Bronchial epithelial cell (primary cell): ENCODE results near the gene HDAC4. TPM values are rescaled to one million over a fixed set of nuclear protein-coding genes. Genes with fewer than 3 reads are reported as not detected.

ENCODE experiments used
- DNase-seq: peaks from one replicate; pipeline ENCODE4 v3.0.0-alpha.2; 2010; ENCODE audit warnings: low read depth
- FAIRE-seq: peaks from 2 replicates; lab custom pipeline; 2011; peaks lifted over from hg19 to GRCh38; lab: Jason Lieb, UNC
- H3K27me3 ChIP-seq: 2 replicates; pipeline ENCODE4 v1.5.1; 2011; ENCODE audit warnings: low read length; ENCODE audit not compliant: control insufficient read depth, insufficient read depth
- H3K36me3 ChIP-seq: 2 replicates; pipeline ENCODE4 v1.5.1; 2011; ENCODE audit warnings: low read length; ENCODE audit not compliant: control insufficient read depth, insufficient read depth
- H3K4me3 ChIP-seq: 2 replicates; pipeline ENCODE4 v1.5.1; 2011; ENCODE audit warnings: mild to moderate bottlenecking, low read depth, low read length, control low read depth
- CTCF ChIP-seq: IDR thresholded peaks from 2 replicates; pipeline ENCODE4 v1.5.1; 2011; ENCODE audit warnings: mild to moderate bottlenecking, moderate library complexity, low read length, control low read depth, inconsistent platforms; ENCODE audit not compliant: insufficient read depth, severe bottlenecking
- total RNA-seq: library from RNA; depleted of rRNA; stranded (reverse); fragments of >200 nt; gene quantifications from 2 replicates; pipeline ENCODE4 v1.2.1, GENCODE V29; 2014

HDAC4 gene
- total RNA-seq, 1 donor from 2014 or later: 5.3 TPM

DNA sequence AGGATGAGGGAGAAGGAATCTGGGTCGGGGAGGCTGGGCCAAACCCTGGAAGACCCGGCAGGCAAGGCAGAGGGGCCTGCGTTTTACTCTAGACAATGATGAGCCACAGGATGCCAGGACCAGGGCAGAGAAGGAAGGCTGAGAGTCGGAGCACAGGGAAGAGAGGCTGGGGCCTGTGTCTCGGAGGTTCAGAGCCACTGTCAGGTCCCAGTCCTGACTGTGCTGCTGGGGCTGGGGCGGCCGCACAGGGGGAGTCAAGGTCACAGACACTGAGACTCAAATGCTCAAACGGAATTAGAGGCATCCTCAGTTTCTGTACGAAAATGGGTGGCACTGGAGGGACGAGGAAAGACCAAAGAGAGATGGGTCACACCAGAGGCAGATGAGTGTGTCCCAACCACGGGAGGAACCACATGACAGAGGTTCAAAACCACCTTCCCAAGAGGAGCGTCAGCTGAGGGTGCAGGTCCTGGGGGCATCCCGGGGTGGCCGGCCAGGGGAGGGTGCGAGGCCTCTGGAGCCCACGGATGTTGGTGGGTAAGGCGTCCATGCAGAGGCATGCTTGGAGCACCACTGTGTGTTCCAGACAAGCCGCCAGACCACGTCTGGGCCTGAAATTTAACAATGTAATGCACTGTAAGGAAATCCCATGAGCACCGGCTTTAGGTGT, 14.7 kb downstream of the HDAC4 start:
- DNase-seq (no peak), FAIRE-seq (no peak)
- Histone ChIP-seq H3K36me3 (no peaks in the 10 kb centered on the region), H3K4me3 (no peak overlapping the region), H3K27me3 (no peaks in the 10 kb centered on the region)
- no peak for TF ChIP-seq CTCF

DNA sequence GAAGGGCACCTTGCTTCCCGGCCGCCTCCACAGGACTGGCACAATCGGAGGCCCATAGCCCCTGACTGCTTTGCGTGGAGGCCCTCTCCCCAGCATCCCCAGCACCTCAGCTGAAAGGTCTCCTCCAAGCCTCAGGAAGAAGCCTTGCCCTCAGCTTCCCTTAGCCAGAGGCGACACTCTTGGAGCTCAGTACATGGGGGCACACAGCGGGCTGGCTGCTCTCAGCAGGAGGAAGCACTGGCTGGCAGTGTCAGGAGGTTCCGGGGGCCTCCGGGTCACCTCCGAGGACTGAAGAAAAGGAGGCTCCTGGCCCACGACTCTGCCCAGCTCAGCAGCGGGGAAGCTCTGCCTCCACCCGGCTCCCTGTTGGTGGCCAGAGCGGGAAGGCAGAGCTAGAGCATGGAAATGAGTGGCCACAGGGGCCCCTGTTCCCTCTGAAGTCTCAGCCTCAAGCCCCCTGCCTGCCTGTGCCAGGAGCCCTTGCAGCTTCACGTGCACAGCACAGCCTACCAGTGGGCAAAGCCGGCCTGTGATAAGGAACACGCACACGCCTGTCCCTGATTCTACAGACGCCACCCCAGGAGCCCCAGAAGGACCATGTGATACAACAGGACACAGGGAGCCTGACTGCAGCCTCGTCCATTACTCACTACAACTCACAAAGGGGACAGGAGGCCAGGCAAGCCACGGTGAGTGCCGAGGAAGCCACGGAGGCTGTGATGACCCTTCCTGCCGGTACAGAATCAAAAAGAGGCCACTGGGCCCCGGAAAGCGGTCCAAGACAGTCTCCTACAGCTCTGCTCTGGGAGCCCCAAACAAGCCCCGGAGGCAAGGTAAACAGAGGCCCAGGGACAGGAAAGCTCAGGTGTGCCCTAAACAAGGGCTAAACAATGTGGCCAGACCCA, 15.5 kb downstream of the HDAC4 start:
- H3K4me3 ChIP-seq: no peak overlapping the region
- H3K27me3 ChIP-seq: no peaks in the 10 kb centered on the region
- DNase-seq (no peak), FAIRE-seq (no peak)
- TF ChIP-seq CTCF: no peak
- H3K36me3 ChIP-seq: no peaks in the 10 kb centered on the region

DNA sequence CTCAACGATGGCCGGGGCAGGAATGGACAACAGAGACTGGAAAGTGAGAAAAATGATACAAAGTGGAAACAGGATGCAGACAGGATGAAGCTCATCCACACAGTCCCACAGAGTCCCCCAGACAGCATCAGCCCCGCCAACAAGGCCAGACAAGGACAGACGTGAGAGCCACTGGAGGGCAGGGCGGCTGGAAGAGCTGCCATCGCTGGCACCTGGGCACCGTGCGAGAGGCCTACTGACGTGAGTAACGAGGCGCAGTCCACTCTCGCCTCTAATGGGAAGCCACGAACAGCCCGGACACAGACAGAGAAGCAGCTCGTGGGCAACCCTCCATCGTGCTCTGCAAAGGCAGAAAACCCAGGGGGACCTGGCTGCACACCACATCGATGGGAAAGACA, 17.1 kb downstream of the HDAC4 start:
- TF ChIP-seq CTCF: no peak
- no peaks in the 10 kb centered on the region for H3K27me3 ChIP-seq
- no peak for DNase-seq
- no peak overlapping the region for H3K4me3 ChIP-seq
- FAIRE-seq: no peak
- H3K36me3 ChIP-seq: no peaks in the 10 kb centered on the region

DNA sequence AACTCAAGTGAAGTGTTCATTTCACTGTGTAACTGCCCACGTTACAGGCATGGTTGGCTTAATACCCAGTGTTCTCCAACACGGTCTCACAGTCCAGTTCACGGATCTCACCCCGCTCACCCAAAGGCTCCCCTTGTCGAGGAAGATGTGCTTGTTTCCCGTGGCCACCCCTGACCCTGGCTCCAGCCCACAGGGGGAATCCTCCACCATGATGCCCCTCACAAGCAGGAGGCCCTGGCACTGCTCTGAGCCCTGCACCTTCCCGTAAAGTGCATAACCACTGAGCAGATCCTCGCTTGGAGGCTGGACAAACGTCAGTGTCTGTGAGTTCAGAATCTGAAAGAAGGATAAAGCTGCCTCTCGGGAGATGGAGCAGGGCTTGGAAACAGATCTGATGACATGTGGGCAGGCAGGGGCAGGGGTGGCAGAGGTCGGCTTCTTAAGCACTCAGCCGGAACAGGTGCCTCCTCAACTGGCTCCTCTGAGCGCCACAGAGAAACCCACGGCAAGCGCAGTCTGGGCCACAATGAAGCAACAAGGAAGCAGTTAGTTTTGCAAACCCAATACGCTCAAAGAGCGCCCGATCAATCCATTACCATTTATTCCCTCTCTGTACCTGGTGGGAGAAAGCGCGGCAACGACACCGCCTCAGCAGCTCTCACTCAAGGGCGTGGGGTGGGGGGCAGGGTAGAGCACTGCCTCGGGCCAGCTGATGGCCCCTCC, 17.6 kb downstream of the HDAC4 start:
- DNase-seq (no peak), FAIRE-seq (no peak)
- no peaks in the 10 kb centered on the region for H3K27me3 ChIP-seq
- H3K4me3 ChIP-seq: no peak overlapping the region
- H3K36me3 ChIP-seq: no peaks in the 10 kb centered on the region
- no peak for TF ChIP-seq CTCF

DNA sequence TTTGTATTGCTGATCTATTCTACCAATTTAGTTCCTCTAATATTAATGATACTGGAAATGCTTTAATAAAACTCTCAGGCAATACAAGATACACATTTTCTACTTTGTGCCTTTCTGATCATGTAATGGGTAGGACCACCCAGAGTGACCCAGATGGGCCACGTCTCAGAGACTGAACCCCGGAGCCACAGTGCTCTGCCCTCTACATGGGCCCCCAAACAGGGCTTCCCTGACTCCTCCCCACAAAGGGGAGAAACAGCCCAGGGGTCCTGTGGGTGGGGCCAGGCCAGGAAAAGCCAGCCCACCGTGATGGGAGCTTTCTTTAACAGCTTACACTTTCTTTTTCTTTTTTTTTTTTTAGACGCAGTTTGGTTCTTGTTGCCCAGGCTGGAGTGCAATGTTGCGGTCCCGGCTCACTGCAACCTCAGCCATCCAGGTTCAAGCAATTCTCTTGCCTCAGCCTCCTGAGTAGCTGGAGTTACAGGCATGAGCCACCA, 18.4 kb downstream of the HDAC4 start:
- H3K36me3 ChIP-seq: peaks cover 1% of the 10 kb centered on the region
- H3K27me3 ChIP-seq: no peaks in the 10 kb centered on the region
- no peak for TF ChIP-seq CTCF
- DNase-seq (no peak), FAIRE-seq (no peak)
- no peak overlapping the region for H3K4me3 ChIP-seq
